ENCODE results near the gene MPZL2. TPM values are rescaled to one million over a fixed set of nuclear protein-coding genes. Genes with fewer than 3 reads are reported as not detected.

Gene MPZL2
- total RNA-seq, 1 experiment from 2014 or later: 51.5 TPM

- Histone ChIP-seq H3K79me2 (ENCODE audit: low read length) (no peaks in the 10 kb centered on the region), H3K4me3 (ENCODE audit: low read length) (no peak overlapping the region), H3K4me2 (ENCODE audit: low read length) (no peak overlapping the region), H3K27me3 (ENCODE audit: low read length) (no peaks in the 10 kb centered on the region), H3K27ac (ENCODE audit: low read length) (no peak overlapping the region), H3K4me1 (ENCODE audit: insufficient read depth, low read length) (peaks cover 9% of the 10 kb centered on the region; the same call in 1 of the 2 replicates), H3K9me2 (replicated peaks; ENCODE audit: low read length) (no peaks in the 10 kb centered on the region), H3F3A (ENCODE audit: low read length, unreplicated experiment) (no peaks in the 10 kb centered on the region), H3K9ac (ENCODE audit: low read length) (no peak overlapping the region), H3K36me3 (ENCODE audit: low read depth, low read length) (no peaks in the 10 kb centered on the region), H2AFZ (ENCODE audit: low read length) (no peak overlapping the region), H3K9me3 (ENCODE audit: low read length) (no peaks in the 10 kb centered on the region), H4K20me1 (ENCODE audit: low read length) (no peaks in the 10 kb centered on the region)
- DNase-seq (no peak), ATAC-seq (no peak)
- POLR2A ChIA-PET (ENCODE audit: unreplicated experiment): no interaction called here
- CTCF ChIA-PET: no interaction called here
- no TSS peak for BruUV-seq (replicated peaks)
- intact Hi-C loops (cut with micrococcal nuclease): no loop called here
- TF ChIP-seq CTCF (conservative IDR thresholded peaks at IDR 0.05; ENCODE audit: low read depth, low read length) (no peak), EZH2phosphoT487 (IDR thresholded peaks at IDR 0.05; ENCODE audit: borderline replicate concordance, low read length) (no peak), EZH2 (IDR thresholded peaks at IDR 0.05; ENCODE audit: low read length, unreplicated experiment) (no peak)
Measured at GRCh38 chr11:118215262-118215661, 48.8 kb downstream of the MPZL2 start.

- no peak overlapping the region for H3K4me2 ChIP-seq (ENCODE audit: low read length)
- H3K4me3 ChIP-seq (ENCODE audit: low read length): no peak overlapping the region
- H3K9ac ChIP-seq (ENCODE audit: low read length): no peak overlapping the region
- no peaks in the 10 kb centered on the region for H4K20me1 ChIP-seq (ENCODE audit: low read length)
- DNase-seq (no peak), ATAC-seq (no peak)
- peaks cover 9% of the 10 kb centered on the region; the same call in 1 of the 2 replicates for H3K4me1 ChIP-seq (ENCODE audit: insufficient read depth, low read length)
- H3K27ac ChIP-seq (ENCODE audit: low read length): no peak overlapping the region
- no peaks in the 10 kb centered on the region for H3K36me3 ChIP-seq (ENCODE audit: low read depth, low read length)
- ChIA-PET POLR2A (ENCODE audit: unreplicated experiment) (interaction anchor here (0.6 kb wide), 1 partner anchor 33 kb away, joined by 3 read pairs; no protein-coding TSS in a partner anchor), CTCF (interaction anchor here (0.7 kb wide), 1 partner anchor 65 kb away, joined by 3 read pairs; no protein-coding TSS in a partner anchor)
- no peaks in the 10 kb centered on the region for H3K27me3 ChIP-seq (ENCODE audit: low read length)
- H3K9me2 ChIP-seq (replicated peaks; ENCODE audit: low read length): no peaks in the 10 kb centered on the region
- no peak overlapping the region; the same call in 1 of the 2 replicates for H2AFZ ChIP-seq (ENCODE audit: low read length)
- TF ChIP-seq EZH2phosphoT487 (IDR thresholded peaks at IDR 0.05; ENCODE audit: borderline replicate concordance, low read length): no peak
- no peak for TF ChIP-seq EZH2 (IDR thresholded peaks at IDR 0.05; ENCODE audit: low read length, unreplicated experiment)
- no peak for TF ChIP-seq CTCF (conservative IDR thresholded peaks at IDR 0.05; ENCODE audit: low read depth, low read length)
- BruUV-seq (replicated peaks): no TSS peak
- intact Hi-C loops (cut with micrococcal nuclease): no loop called here
- H3K79me2 ChIP-seq (ENCODE audit: low read length): no peaks in the 10 kb centered on the region
- H3K9me3 ChIP-seq (ENCODE audit: low read length): no peaks in the 10 kb centered on the region
- H3F3A ChIP-seq (ENCODE audit: low read length, unreplicated experiment): no peaks in the 10 kb centered on the region
Measured at GRCh38 chr11:118214210-118214914, 49.7 kb downstream of the MPZL2 start.

- Histone ChIP-seq H3K27ac (ENCODE audit: low read length) (no peak overlapping the region), H3K79me2 (ENCODE audit: low read length) (no peaks in the 10 kb centered on the region), H3K9me3 (ENCODE audit: low read length) (no peaks in the 10 kb centered on the region), H3K4me3 (ENCODE audit: low read length) (no peak overlapping the region), H3K36me3 (ENCODE audit: low read depth, low read length) (no peaks in the 10 kb centered on the region), H3K4me2 (ENCODE audit: low read length) (no peak overlapping the region), H3K9ac (ENCODE audit: low read length) (no peak overlapping the region), H3K4me1 (ENCODE audit: insufficient read depth, low read length) (peaks cover 9% of the 10 kb centered on the region; the same call in 1 of the 2 replicates), H3K9me2 (replicated peaks; ENCODE audit: low read length) (no peaks in the 10 kb centered on the region), H3K27me3 (ENCODE audit: low read length) (peaks cover 6% of the 10 kb centered on the region; the same call in 1 of the 2 replicates), H4K20me1 (ENCODE audit: low read length) (no peaks in the 10 kb centered on the region), H3F3A (ENCODE audit: low read length, unreplicated experiment) (no peaks in the 10 kb centered on the region), H2AFZ (ENCODE audit: low read length) (no peak overlapping the region; the same call in 1 of the 2 replicates)
- BruUV-seq (replicated peaks): no TSS peak
- no peak for DNase-seq
- ATAC-seq: no peak
- ChIA-PET CTCF (interaction anchor here (0.7 kb wide), 1 partner anchor 65 kb away, joined by 3 read pairs; no protein-coding TSS in a partner anchor), POLR2A (ENCODE audit: unreplicated experiment) (no interaction called here)
- no peak for TF ChIP-seq EZH2 (IDR thresholded peaks at IDR 0.05; ENCODE audit: low read length, unreplicated experiment)
- TF ChIP-seq CTCF (conservative IDR thresholded peaks at IDR 0.05; ENCODE audit: low read depth, low read length): no peak
- TF ChIP-seq EZH2phosphoT487 (IDR thresholded peaks at IDR 0.05; ENCODE audit: borderline replicate concordance, low read length): no peak
- intact Hi-C loops (cut with micrococcal nuclease): no loop called here
Measured at GRCh38 chr11:118213781-118214180, 50.3 kb downstream of the MPZL2 start.
